ENCODE results near the gene FAM184A. TPM values are rescaled to one million over a fixed set of nuclear protein-coding genes. Genes with fewer than 3 reads are reported as not detected.

Gene FAM184A
- total and polyA plus RNA-seq, 2 of the 8 experiments (the other 6 are each of a cell fraction or from before 2014, with no cell fraction given) = 6.3 to 11.3 TPM

DNA sequence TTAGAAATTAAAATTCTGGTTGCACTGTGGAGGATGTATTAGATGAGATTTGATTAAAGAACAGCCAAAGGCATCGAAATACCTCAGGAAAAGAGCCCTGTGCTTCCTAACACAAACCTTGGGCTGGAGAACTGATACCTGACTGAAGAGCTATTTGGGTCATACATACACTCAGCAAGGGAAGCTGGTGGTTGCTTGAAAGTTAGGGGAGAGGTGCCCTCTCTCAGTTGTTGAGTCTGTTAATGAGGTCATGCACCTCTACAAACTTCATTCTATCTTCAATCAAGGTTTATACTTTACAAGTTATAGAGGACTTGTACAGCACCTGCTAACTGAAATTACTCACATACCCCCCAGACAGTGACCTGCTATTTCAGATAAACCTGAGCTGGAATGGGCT, 25.5 kb downstream of the FAM184A start:
- Histone ChIP-seq H4K8ac (ENCODE audit: extremely low read depth, insufficient read depth, low read length) (no peak overlapping the region), H3K27me3 (replicated peaks in 1 of 4; ENCODE audit: control insufficient read depth in 3 of 4, extremely low read depth in 1 of 4, insufficient read depth in 3 of 4, low read length in 3 of 4) (no peaks in the 10 kb centered on the region), H3K79me1 (ENCODE audit: low read depth, low read length) (no peaks in the 10 kb centered on the region), H4K91ac (replicated peaks; ENCODE audit: insufficient read length, low read length) (no peak overlapping the region), H3K56ac (replicated peaks; ENCODE audit: insufficient read length, low read depth, low read length) (no peak overlapping the region), H3K4ac (replicated peaks; ENCODE audit: insufficient read length, low read depth, low read length) (no peak overlapping the region), H2AK5ac (ENCODE audit: low read depth, low read length) (no peak overlapping the region), H3K23ac (ENCODE audit: insufficient read length) (no peak overlapping the region), H3K18ac (ENCODE audit: extremely low read depth, low read length) (no peak overlapping the region), H3K14ac (ENCODE audit: insufficient read length) (no peak overlapping the region), H4K20me1 (replicated peaks in 1 of 2; ENCODE audit: control insufficient read depth in 1 of 2, insufficient read depth in 2 of 2, low read length in 2 of 2) (no peaks in the 10 kb centered on the region), H3K9ac (replicated peaks in 1 of 4; ENCODE audit: extremely low read depth in 1 of 4, low read depth in 3 of 4, low read length in 3 of 4) (no peak overlapping the region), H2BK5ac (ENCODE audit: low read depth, low read length) (no peak overlapping the region), H2BK20ac (ENCODE audit: low read length) (no peak overlapping the region), H2BK12ac (ENCODE audit: low read depth, low read length) (no peak overlapping the region), H3K4me3 (ENCODE audit: extremely low read depth in 1 of 4, insufficient read depth in 2 of 4, low read depth in 3 of 4, low read length in 4 of 4) (no peak overlapping the region), H2BK15ac (ENCODE audit: low read length) (no peak overlapping the region), H3K36me3 (ENCODE audit: control insufficient read depth in 2 of 4, insufficient read depth in 4 of 4, low read length in 3 of 4) (no peaks in the 10 kb centered on the region), H2BK120ac (replicated peaks; ENCODE audit: low read depth, low read length) (no peak overlapping the region), H3K4me2 (ENCODE audit: insufficient read depth in 1 of 2, low read depth in 2 of 2, low read length in 2 of 2) (no peak overlapping the region), H4K5ac (ENCODE audit: insufficient read length, low read depth, low read length) (no peak overlapping the region), H2AFZ (ENCODE audit: low read length) (no peak overlapping the region), H3K9me3 (ENCODE audit: insufficient read depth in 2 of 2, low read depth in 1 of 2, low read length in 1 of 2) (no peaks in the 10 kb centered on the region), H3K4me1 (replicated peaks in 1 of 4; ENCODE audit: control insufficient read depth in 3 of 4, insufficient read depth in 4 of 4, low read length in 3 of 4) (peaks cover 0 to 7% (median 2%) of the 10 kb centered on the region in 4 experiments; a peak in 2 of 7 replicates), H3K27ac (ENCODE audit: low read depth, low read length) (no peak overlapping the region), H3K23me2 (ENCODE audit: low read depth, low read length) (no peaks in the 10 kb centered on the region), H3K79me2 (ENCODE audit: control insufficient read depth in 1 of 2, insufficient read depth in 2 of 2, low read length in 2 of 2) (no peaks in the 10 kb centered on the region)
- WGBS, 2 experiments (ENCODE audit: extremely low coverage in 1 of 2, insufficient coverage in 1 of 2, insufficient read length in 1 of 2, insufficient replicate concordance in 2 of 2, low coverage in 1 of 2, low lambda C conversion rate in 2 of 2, missing lambda C conversion rate in 1 of 2) = 82% methylated on average over 1 of the region's 1 CpG; no CpG with 5 or more reads in 1 of the 2 experiments
- CTCF ChIA-PET (ENCODE audit: partially characterized antibody) = interaction anchor here (0.6 to 1.9 kb wide), 9 partner anchors 9 to 80 kb away, joined by 3 to 4 read pairs (median 3); partner anchors contain the start of gene FAM184A
- POLR2A ChIA-PET (ENCODE audit: partially characterized antibody) = interaction anchor here (0.7 kb wide), 1 partner anchor 25 kb away, joined by 3 read pairs; the partner anchor contains the start of gene FAM184A
- FAIRE-seq = no peak
- DNase-seq (ENCODE audit: low read depth in 1 of 2, low spot score in 2 of 2) = no peak
- TF ChIP-seq KDM1A (IDR thresholded peaks at IDR 0.05; ENCODE audit: borderline replicate concordance, low read length) = no peak
- no peak for TF ChIP-seq ZNF274 (IDR thresholded peaks at IDR 0.05; ENCODE audit: borderline replicate concordance, extremely low read depth, low read length)
- TF ChIP-seq SIX5 (IDR thresholded peaks at IDR 0.05; ENCODE audit: low read depth, low read length) = no peak
- no peak for TF ChIP-seq POLR2AphosphoS5 (IDR thresholded peaks at IDR 0.05; ENCODE audit: low read depth, low read length)
- TF ChIP-seq GTF2F1 (IDR thresholded peaks at IDR 0.05; ENCODE audit: borderline replicate concordance, low read depth, low read length) = no peak
- TF ChIP-seq, protein P1, sequence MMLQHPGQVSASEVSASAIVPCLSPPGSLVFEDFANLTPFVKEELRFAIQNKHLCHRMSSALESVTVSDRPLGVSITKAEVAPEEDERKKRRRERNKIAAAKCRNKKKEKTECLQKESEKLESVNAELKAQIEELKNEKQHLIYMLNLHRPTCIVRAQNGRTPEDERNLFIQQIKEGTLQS (IDR thresholded peaks at IDR 0.05; ENCODE audit: insufficient read depth, low read depth, low read length) = no peak
- no peak for TF ChIP-seq CBX5 (IDR thresholded peaks at IDR 0.05; ENCODE audit: low read depth, low read length)
- no peak for TF ChIP-seq E2F6 (IDR thresholded peaks at IDR 0.05)
- TF ChIP-seq EGR1 (IDR thresholded peaks at IDR 0.05; ENCODE audit: borderline replicate concordance, low read depth, low read length) = no peak
- TF ChIP-seq SP4 (IDR thresholded peaks at IDR 0.05; ENCODE audit: low read length) = no peak
